IPS-11a (cell line): ENCODE measurements around the gene HMCN2.

Experiments used
- H3K4me3 ChIP-seq: one replicate; pipeline ENCODE4 v1.5.1; 2013; ENCODE audit warnings: low read depth, low read length, control low read depth

HMCN2 gene

GRCh38 chr9:130265431-130266235 is at the start of gene HMCN2:
Gene HMCN2, plus strand, starts transcription at chr9:130265760. Its CDS starts 119 bp downstream, at chr9:130265879.
- H3K4me3 ChIP-seq: peak within 1 kb of the TSS; percentile 33

- no peak overlapping the region for H3K4me3 ChIP-seq
Observed at GRCh38 chr9:130217838-130218237, 47.7 kb upstream of the HMCN2 start.

GRCh38 chr9:130219661-130220096 is 45.9 kb upstream of the HMCN2 start:
- H3K4me3 ChIP-seq: no peak overlapping the region

GRCh38 chr9:130220352-130220751 is 45.2 kb upstream of the HMCN2 start:
- H3K4me3 ChIP-seq: no peak overlapping the region

GRCh38 chr9:130222833-130223232 is 42.7 kb upstream of the HMCN2 start:
- H3K4me3 ChIP-seq: no peak overlapping the region

GRCh38 chr9:130225071-130225470 is 40.5 kb upstream of the HMCN2 start:
- H3K4me3 ChIP-seq: no peak overlapping the region

- no peak overlapping the region for H3K4me3 ChIP-seq
Observed at GRCh38 chr9:130225586-130225985, 40.0 kb upstream of the HMCN2 start.

GRCh38 chr9:130226112-130226511 is 39.4 kb upstream of the HMCN2 start:
- H3K4me3 ChIP-seq: no peak overlapping the region

- no peak overlapping the region for H3K4me3 ChIP-seq
Observed at GRCh38 chr9:130227833-130228232, 37.7 kb upstream of the HMCN2 start.

- no peak overlapping the region for H3K4me3 ChIP-seq
Observed at GRCh38 chr9:130229759-130230158, 35.8 kb upstream of the HMCN2 start.

GRCh38 chr9:130230631-130231030 is 34.9 kb upstream of the HMCN2 start:
- H3K4me3 ChIP-seq: no peak overlapping the region

- H3K4me3 ChIP-seq: no peak overlapping the region
Observed at GRCh38 chr9:130232899-130233586, 32.5 kb upstream of the HMCN2 start.

- no peak overlapping the region for H3K4me3 ChIP-seq
Observed at GRCh38 chr9:130233587-130233945, 32.0 kb upstream of the HMCN2 start.

- no peak overlapping the region for H3K4me3 ChIP-seq
Observed at GRCh38 chr9:130234340-130235260, 31.0 kb upstream of the HMCN2 start.

- H3K4me3 ChIP-seq: no peak overlapping the region
Observed at GRCh38 chr9:130235558-130236435, 29.8 kb upstream of the HMCN2 start.

- no peak overlapping the region for H3K4me3 ChIP-seq
Observed at GRCh38 chr9:130236436-130236985, 29.0 kb upstream of the HMCN2 start.

GRCh38 chr9:130237076-130237475 is 28.5 kb upstream of the HMCN2 start:
- no peak overlapping the region for H3K4me3 ChIP-seq

- H3K4me3 ChIP-seq: no peak overlapping the region
Observed at GRCh38 chr9:130237763-130238524, 27.6 kb upstream of the HMCN2 start.

GRCh38 chr9:130239363-130239695 is 26.2 kb upstream of the HMCN2 start:
- no peak overlapping the region for H3K4me3 ChIP-seq
